KOPT-K1 (cell line): ENCODE data around the gene TBX2.

Experiments
- H3K27ac ChIP-seq: fragments of 200-600 bp; sonication (generic); 2 replicates; pipeline ENCODE4 v1.5.1; 2016; ENCODE audit warnings: antibody characterized with exemption, mild to moderate bottlenecking, low read depth, low read length; ENCODE audit not compliant: poor library complexity, severe bottlenecking
- H3K36me3 ChIP-seq: fragments of 200-600 bp; sonication (generic); 2 replicates; pipeline ENCODE4 v1.5.1; 2017; ENCODE audit warnings: antibody characterized with exemption, mild to moderate bottlenecking, low read length, moderate library complexity; ENCODE audit not compliant: insufficient read depth
- H3K9me3 ChIP-seq: fragments of 200-600 bp; sonication (generic); 2 replicates; pipeline ENCODE4 v1.5.1; 2017; ENCODE audit warnings: antibody characterized with exemption, low read length, mild to moderate bottlenecking; ENCODE audit not compliant: insufficient read depth, poor library complexity, severe bottlenecking

The TBX2 gene

DNA sequence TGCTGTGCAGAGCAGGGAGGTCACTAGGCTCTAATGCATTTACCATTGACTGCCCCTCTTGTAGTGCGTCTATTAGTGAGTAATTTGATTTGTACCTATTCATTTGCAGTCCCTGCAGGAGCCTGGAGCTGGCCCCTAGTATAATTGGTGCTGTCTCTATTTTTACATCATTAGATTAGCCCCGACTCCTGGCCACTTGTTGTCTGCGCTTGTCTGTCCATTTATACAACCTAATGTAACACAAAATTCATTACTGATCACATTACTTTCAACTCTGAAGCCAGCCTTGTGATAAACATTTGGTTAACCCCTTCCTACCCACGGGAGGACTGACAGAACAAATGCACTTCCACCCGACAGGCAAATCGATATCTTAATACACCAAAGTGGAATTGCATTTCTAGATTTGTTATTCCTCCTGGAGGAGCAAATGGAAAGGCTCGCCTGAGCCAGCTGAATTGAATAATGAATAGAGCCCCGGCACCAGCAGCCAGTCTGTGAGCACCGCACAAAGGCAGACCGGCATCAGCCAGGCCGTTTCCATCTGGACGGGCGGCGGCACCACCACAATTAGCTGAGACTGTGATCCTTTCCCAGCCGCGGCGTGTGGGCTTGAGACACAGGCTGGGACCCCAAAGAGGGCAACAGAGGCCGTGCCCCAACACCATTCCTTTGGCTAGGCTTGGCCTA, 18.7 kb upstream of the TBX2 start:
- Histone ChIP-seq H3K27ac (no peak overlapping the region), H3K36me3 (no peaks in the 10 kb centered on the region), H3K9me3 (no peaks in the 10 kb centered on the region)

GRCh38 chr17:61381537-61381936, 18.1 kb upstream of the TBX2 start:
- no peak overlapping the region for H3K27ac ChIP-seq
- H3K36me3 ChIP-seq, result no peaks in the 10 kb centered on the region
- no peaks in the 10 kb centered on the region for H3K9me3 ChIP-seq

DNA sequence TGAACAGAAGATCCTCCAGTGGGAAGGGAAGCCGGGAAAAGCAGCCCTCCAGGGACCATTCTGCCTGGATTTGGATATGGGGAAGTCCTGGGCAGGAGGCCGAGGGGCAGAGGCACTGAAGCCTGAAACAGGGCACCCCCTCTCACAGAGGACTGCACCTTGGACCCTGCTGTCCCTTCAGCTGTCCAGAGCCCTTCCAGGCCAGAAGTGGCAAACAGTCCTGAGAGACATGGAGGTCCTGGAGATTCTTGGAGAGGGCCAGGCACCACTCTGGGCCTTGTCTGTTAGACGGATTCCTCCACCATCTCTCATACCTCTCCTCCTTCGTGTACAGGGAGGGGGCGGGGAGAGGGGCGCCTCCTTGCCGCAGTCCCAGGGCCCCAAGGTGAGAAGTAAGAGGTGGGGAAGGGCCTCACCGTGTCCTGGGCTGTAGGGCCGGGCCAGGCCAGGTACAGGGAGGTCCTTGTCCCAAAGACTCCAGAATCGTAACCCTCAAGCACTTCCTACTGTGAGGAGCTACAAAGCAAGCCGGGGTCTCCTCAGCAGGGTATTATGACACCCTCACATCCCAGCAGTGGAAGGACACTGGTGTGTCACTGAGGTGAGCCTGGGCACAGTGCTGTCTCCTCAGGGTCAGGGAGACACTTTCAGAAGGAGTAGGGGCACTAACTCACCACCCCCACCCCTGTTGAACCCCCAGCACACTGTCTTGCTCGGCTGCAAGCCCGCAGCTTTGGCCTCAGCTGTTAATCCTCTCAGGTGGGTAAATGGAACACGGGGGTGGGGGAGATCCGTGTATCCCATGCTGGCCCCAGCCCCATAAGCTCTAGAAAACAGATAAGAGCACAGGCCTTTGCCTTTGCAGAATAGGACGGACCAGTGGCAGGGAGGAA, 16.6 kb upstream of the TBX2 start:
- H3K9me3 ChIP-seq, result no peaks in the 10 kb centered on the region
- no peaks in the 10 kb centered on the region for H3K36me3 ChIP-seq
- H3K27ac ChIP-seq, result no peak overlapping the region

- no peaks in the 10 kb centered on the region for H3K9me3 ChIP-seq
- H3K27ac ChIP-seq, result no peak overlapping the region
- no peaks in the 10 kb centered on the region for H3K36me3 ChIP-seq
Observed at GRCh38 chr17:61383689-61384201, 15.9 kb upstream of the TBX2 start.

DNA sequence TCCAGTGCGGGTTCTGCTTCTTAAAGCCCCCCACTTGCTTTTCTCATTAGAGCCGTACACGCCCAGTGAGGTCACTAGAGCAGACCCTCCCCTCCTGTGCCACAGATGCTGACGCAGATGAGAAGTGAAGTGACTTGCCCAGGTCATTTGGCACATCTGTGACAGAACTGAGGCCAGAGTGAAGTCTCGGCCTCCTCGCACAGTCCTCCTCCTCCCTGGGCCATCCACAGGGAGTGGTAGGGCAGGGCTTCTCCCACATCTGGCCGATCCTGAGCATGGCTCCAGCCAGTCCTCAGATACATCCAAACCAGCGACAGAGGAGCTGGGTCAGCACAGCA, 15.3 kb upstream of the TBX2 start:
- no peaks in the 10 kb centered on the region for H3K9me3 ChIP-seq
- H3K36me3 ChIP-seq, result no peaks in the 10 kb centered on the region
- H3K27ac ChIP-seq, result no peak overlapping the region

DNA sequence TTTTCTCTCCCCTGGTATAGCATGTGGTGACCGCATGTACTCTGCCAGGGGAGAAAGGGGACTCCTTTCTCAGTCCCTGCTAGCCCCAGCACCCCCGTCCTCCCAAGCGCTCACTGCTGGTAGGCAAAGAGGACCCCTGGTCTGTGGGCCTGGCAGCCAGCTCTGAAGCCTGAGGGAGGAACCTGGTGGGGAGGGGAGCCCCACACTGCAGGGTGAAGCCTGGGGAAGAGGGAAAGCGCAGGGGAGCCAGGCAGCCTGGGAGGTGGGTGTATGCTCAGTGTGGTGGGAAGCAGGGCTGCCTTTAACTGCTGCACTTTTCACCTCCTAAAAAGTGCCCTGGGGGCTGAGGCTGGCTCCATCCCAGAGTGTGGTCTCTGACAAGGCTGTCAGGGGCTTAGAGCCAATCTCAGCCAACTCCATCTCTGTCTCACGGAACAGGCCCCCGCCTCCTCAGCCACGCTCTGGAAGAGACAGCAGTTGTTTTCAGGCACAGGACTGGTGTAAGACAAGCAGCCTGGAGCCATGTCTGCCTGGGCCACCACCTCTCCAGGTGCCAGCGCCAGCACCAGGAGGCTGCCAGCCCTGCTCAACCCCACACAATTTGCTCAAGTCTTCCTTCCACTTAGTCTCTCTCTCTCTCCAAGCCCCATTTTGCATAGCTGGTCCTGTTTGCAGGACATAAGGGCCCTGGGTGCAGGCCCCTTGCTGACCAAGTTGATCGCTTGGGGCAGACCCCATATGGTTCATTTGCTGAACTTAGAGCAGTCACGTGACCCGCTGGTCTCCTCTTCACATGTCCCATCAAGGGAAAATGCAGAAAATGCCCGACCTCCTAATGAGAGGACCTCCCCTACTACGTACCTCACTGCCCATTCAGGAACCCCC, 14.7 kb upstream of the TBX2 start:
- Histone ChIP-seq H3K27ac (no peak overlapping the region), H3K36me3 (no peaks in the 10 kb centered on the region), H3K9me3 (no peaks in the 10 kb centered on the region)

GRCh38 chr17:61385577-61386236, 13.9 kb upstream of the TBX2 start:
- no peak overlapping the region for H3K27ac ChIP-seq
- H3K9me3 ChIP-seq, result no peaks in the 10 kb centered on the region
- H3K36me3 ChIP-seq, result no peaks in the 10 kb centered on the region

DNA sequence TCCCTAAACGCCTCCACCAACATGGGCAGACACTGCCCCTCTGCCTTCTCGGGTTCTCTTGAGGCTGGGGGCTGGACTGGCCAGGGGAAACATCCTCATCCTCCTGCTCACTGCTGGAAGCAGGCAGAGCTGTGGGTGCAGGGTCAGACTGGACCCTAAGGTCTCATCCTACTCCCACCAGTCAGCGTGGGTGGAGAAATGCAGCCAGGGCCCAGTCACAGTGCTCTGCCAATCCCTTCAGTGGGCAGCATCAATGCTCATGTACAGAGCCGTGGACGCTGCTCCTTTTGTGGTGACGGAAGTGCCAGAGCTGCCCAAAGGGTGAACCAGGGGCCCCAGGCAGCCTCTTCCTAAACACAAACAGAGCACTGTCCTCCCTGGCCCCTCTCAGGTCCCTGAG, 13.4 kb upstream of the TBX2 start:
- Histone ChIP-seq H3K9me3 (no peaks in the 10 kb centered on the region), H3K36me3 (no peaks in the 10 kb centered on the region), H3K27ac (no peak overlapping the region)

- H3K9me3 ChIP-seq, result no peaks in the 10 kb centered on the region
- H3K27ac ChIP-seq, result no peak overlapping the region
- H3K36me3 ChIP-seq, result no peaks in the 10 kb centered on the region
Observed at GRCh38 chr17:61387011-61387410, 12.6 kb upstream of the TBX2 start.

GRCh38 chr17:61387511-61388305, 11.9 kb upstream of the TBX2 start:
- no peaks in the 10 kb centered on the region for H3K36me3 ChIP-seq
- no peaks in the 10 kb centered on the region for H3K9me3 ChIP-seq
- H3K27ac ChIP-seq, result no peak overlapping the region

DNA sequence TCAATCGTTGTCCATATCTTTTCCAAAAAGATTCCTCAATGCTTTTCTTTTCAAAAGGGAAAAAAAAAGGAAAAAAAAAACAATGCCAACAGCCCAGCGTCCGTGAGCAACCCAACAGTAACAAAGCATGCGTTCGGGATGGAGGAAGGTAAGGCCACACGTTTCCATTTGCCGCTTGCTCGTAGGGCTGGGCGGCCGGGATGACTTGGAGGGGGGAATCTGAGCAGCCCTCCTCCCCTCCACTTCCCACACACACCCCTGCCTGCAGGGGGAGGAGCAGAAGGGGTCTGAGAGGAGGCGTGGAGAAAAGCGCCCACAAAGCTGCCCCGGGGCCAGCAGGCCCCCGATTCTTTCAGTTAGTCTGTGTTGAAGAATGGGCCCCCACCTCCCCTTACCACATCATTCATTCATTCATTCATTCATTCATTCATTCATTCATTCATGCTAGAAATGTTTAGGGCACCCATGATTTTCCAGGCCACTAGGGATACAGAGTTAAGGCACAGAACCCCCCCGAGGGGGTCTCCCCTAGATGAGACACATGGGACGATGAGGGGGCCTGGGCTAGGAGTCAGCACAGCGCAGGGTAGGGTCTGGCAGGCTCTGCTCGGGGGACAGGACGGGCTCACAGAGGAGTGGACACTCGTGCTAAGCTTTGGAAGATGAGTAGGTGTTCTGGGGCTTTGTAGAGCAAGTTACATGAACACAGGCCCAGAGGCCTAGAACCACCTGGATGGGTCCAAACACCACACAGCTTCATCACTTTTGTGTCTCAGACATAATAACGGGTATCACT, 10.9 kb upstream of the TBX2 start:
- H3K9me3 ChIP-seq, result no peaks in the 10 kb centered on the region
- H3K36me3 ChIP-seq, result no peaks in the 10 kb centered on the region
- H3K27ac ChIP-seq, result no peak overlapping the region

GRCh38 chr17:61389670-61390478, 9.8 kb upstream of the TBX2 start:
- H3K9me3 ChIP-seq, result no peaks in the 10 kb centered on the region
- H3K27ac ChIP-seq, result no peak overlapping the region
- H3K36me3 ChIP-seq, result no peaks in the 10 kb centered on the region

GRCh38 chr17:61390479-61390791, 9.2 kb upstream of the TBX2 start:
- Histone ChIP-seq H3K9me3 (no peaks in the 10 kb centered on the region), H3K36me3 (no peaks in the 10 kb centered on the region), H3K27ac (no peak overlapping the region)
